HG03571 (cell line): ENCODE data around the gene GRK5.
"Not testable (repeated sequence)": the region's sequence is repeated elsewhere in the genome, so short reads cannot be mapped to it uniquely, and the experiment has no call there.

Source experiments
- ATAC-seq: cut with Tn5 transposase; IDR thresholded peaks from one replicate; pipeline ENCODE4 v1.9.1; 2021; ENCODE audit not compliant: unreplicated experiment

Gene GRK5

DNA sequence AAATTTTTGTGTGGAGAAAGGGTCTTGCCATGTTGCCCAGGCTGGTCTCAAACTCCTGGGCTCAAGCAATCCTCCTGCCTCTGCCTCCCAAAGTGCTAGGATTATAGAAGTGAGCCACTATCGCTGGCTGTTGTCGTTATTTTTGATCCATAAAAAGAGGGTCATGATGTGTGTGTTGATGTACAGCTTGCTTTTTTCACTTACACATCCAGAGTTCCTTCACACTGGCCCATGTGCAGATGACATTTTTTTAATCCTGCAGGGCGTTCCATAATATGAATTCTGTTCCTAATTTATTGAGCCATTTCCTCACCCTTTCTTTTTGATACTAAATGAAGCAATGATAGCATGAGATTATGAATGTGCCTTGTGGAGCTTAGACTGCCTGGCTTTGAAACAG is 40.8 kb downstream of the GRK5 start:
- ATAC-seq, result no peak

DNA sequence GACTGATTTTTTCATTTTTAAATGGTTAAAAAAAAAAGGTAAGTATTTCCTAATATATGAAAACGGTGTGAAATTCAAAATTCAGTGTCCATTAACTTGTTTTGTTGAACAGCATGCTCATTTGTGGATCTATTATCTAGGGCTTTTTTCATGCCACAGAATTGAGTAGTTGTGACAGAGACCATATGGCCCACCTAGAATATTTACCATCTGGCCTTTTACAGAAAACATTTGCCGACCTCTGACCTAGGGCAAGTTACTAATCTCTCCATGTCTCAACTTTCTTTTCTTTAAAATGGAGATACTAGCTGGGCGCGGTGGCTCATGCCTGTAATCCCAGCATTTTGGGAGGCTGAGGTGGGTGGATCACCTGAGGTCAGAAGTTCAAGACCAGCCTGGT is 41.3 kb downstream of the GRK5 start:
- ATAC-seq, result no peak

DNA sequence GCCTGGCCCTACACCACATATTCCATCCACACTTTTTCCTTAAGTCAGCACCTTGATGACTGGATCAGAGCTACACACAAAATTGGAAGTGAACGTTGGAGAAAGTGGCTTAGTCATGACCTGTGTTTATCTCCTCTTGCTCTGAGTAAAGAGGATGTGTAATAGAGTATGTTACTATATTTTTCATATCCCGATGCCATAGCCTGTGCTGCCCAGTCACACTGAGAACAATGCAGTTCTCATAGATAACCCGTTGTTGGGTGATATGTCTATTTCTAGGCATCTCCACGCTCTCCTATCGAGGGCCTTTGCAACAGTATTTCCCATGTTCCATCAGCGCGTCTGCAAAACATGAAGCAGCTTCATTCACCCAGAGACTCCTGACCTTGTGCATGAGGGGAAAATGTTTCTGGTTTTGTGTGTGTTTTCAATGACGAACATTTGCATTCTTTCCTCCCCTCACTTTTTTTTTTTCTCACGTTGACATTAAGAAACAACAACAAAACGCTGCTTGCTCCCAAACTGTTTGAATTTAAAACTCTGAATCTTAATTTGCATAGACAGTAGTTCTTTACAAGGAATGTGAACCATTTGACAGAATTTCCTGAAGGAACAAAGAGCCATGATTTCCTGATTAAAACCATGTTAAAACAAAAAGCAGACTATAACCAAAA is 43.4 kb downstream of the GRK5 start:
- no peak for ATAC-seq

DNA sequence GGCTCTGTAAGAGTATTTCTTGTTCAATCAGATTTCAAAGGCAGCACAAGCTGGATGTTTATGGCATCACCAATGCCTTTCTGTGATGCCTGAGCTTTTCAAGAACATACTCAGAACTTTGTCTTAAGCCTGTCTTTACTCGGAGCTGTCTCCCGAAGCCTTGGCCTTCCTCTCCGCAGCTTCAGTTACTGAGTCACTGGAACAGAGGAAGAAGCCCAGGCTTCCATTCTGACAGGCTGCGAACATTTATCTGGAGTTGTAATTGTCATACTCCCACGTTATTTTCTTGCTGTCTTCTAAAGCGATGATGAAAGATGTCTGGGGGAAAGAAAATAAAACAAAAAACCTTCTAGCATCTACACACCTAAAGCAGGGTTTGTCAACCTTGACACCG is 43.9 kb downstream of the GRK5 start:
- no peak for ATAC-seq

DNA sequence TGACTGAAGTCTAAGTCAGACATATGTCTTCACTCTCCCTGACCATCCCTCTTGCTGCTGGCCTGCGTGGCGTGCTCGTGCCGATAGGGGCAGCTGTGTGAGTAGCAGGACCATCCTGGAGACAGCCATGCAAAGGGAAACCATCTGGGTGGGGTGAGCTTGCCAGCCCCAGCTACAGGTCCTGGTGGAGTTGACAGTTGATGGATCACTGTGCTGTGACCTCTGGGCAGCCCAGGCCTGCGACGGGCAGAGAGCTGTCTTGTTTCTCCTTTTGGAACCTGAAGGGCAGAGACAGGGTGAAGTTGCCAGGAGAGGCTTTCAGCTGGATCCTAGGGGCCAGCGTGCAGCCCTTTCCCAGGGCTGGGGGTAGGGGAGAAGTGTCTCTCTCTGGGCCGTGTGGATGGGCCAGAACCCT is 44.7 kb downstream of the GRK5 start:
- ATAC-seq, result no peak

DNA sequence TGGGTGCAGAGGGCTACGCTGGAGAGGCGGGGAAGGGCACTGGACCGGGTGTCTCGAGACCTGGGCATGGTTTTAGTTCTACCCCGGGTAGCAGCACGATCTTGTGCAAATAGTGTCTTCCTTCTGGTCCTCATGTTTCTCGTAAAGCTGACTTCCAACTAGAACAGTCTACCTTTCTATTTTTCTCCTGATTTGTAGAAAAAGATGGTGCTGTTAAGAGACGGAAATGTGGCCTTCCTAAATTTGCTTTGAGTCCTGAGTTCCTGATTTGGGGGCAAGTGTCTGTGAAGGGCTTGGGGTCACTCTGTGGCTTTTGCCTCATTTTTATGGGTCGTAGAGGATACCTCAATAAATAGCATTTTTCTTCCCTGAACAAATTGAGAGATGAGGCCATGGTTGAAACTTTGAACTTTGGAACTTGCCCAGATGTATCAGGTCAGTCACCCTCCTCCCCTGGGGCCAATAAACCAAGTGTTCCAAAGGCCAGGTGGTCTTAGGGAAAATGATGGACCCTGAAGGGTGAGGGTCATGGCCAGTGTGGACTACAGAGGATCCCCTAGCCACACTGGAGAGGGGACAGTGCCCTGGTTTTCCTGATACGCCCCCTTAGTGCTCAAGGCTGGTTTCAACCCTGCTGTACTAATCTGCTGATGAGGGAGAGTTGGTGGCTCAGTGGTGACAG is 45.2 kb downstream of the GRK5 start:
- no peak for ATAC-seq

DNA sequence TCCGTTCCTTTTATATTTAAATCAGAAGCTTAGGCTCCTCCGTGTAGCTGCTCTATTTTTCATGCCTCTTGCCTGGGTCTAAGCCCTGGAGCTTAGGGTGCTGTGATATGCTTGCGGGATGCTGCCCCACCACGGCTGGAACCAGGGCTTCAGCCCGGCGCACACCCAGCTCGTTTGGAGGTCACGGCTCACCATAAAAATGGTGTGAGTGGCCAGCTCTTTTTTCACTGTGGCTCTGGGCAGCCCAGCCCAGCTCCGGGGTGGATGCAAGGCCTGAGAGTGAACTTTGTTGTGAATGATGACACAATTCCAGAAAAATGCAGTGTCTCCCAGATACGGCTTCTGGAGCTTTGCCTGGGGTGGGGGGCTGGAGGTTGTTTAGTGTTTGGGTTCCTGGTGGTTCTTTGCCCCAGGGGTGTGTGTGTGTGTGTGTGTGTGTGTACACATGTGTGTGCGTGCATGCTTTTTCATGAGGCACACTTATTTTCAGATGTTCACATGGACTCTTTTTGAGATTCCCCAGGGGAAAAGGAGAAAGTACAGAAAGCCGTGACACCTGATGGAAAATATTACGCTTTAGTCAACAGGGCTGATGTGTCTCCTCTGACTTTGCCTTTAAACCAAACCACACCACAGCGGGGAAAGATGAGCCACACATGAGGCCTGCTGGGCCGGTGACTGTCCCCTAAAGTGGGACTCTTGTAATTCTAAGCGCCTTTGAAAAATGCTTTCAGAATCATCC is 46.2 kb downstream of the GRK5 start:
- ATAC-seq, result no peak

DNA sequence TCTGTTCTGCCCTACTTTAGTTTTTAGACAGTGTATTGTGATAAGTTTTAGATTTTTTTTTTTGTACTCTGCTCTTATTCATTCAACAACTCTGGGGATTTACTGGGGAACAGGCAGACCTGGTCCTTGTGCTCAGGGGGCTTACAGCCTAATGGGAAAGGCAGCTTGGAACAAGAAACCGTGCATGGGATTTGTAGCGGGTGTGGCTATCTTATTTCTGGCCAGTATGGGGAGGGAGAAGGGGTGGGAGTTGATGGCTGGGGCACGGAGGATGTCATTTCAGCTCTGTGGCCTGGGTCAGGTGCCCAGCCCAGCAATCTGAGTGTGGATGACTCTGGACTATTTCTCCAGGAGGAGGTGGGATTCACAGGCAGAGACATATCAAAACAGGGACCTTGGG is 47.0 kb downstream of the GRK5 start:
- ATAC-seq, result no peak

DNA sequence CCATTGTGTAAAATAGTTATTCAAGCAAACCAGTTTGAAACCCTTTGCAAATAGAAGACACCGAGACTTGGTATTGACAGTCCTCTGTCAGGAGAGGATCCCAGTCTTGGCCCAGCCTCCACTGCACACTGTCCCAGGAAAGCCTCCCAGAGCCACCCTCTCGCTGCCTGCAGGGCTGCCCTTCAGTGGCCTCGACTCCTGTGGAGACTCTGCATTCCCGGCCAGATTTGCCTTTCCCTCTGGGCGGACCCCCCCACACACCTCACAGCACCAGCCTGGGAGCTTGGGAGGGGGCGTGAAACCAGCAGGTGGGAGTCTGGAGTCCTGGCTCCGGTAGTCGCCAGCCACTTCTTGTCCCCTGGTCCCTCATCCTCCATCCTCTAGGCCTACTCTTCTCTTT is 48.7 kb downstream of the GRK5 start:
- no peak for ATAC-seq

DNA sequence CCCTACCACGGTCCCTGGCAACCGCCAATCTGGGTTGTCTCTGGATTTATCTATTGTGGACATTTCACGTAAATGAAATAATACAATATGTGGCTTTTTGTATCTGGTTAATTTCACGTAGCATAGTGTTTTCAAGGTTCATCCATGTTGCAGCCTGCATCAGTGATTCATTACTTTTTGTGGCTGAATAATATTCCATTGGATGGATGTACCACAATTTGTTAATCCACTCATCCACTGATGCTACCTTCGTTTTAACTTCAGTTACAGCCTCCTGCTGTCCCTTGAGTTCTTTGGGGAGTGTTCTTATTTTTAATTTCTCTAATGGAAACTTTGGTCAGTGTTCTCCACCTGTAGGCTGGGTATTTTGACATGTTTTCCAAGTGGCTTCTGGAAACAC is 49.5 kb downstream of the GRK5 start:
- ATAC-seq, result no peak

DNA sequence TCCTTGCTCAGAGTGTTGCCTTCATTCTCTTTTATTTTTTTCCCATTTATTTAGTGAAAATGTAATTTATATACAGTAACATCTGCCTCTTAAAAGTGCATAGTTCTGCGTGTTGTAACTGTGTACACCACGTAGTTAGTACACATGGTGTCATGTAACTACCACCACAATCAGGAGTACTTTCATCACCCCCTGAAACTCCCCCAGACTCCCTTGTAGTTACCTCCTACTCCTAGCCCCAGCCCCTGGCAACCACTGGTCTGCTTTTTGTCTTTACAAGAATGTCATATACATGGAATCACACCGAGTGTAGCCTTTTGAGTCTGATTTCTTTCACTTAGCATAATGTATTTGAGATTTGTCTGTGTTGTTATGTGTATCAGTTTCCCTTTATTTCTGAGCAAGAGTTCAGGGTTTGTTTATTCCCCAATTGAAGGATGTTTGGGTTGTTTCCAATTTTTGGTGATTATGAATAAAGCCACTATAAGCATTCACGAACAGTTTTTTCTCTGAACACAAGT is 50.6 kb downstream of the GRK5 start:
- no peak for ATAC-seq

DNA sequence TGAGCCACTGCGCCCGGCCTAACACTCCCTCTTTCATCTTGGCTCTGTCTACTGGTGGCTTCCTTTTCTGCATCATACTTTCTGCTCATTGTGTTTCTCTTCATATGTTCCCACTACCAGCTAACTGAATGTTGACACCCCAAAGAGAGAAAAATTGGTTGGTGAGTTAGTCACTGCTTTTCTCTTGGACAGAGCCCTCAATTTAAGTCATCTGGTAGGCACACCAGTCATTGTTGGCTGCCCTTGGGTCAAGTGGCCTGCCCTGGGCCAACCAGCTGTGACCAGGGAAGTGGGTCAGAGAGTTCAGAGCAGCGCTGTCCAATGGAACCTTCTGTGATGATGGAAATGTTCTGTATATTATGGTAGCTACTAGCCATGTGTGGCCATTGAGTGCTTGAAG is 52.0 kb downstream of the GRK5 start:
- no peak for ATAC-seq

DNA sequence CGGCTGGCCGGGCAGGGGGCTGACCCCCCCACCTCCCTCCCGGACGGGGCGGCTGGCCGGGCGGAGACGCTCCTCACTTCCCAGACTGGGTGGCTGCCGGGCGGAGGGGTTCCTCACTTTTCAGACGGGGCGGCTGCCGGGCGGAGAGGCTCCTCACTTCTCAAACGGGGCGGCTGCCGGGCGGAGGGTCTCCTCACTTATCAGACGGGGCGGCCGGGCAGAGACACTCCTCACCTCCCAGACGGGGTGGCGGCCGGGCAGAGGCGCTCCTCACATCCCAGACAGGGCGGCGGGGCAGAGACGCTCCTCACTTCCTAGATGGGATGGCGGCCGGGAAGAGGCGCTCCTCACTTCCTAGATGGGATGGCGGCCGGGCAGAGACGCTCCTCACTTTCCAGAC is 53.6 kb downstream of the GRK5 start:
- ATAC-seq, result not testable (repeated sequence)

DNA sequence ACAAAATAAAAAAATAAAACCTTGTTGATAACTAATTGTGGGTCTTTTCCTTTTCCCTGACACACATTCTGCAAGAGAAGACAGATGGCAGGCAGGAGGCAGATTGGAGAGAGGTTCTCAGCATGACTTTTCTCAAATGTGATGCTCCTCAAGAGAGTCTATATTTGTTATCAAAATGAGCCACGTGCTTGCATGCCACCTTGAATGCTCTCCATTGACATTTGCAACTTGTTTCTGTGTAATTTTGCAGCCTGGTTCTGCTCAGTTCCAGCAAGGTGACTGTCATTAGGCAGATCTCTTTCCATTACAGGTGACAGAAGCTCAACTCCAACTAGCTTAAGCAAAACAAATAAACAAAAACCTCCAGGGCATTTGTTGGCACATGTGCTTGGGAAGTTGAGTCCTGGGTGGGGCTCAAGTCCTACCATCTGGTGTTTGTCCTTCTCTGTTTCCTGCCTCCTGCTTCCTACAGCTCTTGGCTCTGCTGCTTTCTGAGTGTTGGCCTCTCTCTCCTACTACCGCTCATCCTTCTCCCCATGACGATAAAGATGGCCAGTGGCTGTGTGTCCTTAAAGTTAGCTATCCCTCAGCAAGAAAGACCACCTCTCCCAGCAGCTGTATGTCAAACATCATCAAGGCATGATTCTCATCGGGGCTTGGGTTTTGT is 56.7 kb downstream of the GRK5 start:
- no peak for ATAC-seq

DNA sequence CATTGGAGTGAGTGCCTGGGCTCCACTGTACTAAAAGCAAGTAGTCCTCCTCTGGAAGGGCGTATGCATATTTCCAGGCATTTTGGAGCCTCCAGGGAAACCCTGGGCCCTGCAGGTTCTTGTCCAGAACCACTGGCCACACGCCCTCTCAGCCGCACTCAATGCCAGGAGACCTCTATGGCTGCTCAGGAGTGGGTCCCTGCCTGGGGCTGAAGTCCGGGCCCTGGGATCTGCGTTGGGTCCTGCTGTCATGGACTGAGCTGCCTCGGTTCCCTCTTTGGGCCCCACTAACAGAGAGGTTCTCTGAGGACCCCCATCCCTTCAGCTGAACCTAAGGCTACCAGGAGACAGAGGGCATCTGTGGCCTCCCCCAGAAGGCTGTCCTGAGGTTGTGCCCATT is 58.3 kb downstream of the GRK5 start:
- no peak for ATAC-seq

DNA sequence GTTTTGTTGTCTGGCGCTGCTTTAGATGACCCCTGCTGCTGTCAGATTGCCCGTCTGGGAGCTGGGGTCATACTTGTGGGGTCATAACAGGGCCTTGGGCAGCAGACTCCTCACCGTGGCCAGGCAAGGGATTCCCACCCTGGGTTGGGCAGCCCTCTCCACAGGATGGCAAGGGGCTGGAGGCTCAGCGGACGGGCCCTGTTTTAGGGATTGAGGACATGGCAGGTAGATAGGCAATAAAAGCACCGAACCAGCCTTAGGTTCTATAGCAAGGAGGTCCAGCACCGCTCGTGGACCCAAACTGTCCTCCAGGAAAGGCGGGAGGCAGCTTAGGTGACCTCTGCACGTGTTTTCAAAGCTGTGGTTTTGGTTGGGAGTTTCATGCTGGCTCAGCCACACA is 60.0 kb downstream of the GRK5 start:
- no peak for ATAC-seq

DNA sequence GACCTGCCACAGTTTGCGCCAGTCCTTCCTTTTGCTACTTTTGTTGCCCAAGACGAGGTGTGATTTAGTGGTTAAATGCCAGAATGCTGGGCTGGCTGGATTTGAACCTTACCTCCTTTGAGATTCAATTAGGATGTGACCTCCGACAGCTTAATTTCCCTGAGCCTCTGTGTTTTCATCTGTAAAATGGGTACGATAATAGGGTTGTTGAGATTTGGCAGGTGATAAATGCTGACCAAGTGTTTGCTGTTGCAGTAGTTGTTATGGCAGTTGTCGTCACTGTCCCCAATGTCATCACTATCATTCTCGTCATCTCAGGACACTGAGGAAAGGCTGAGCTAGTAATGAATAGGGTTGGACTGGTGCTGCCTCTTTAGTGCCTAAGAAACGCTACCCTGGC is 61.1 kb downstream of the GRK5 start:
- ATAC-seq, result no peak

DNA sequence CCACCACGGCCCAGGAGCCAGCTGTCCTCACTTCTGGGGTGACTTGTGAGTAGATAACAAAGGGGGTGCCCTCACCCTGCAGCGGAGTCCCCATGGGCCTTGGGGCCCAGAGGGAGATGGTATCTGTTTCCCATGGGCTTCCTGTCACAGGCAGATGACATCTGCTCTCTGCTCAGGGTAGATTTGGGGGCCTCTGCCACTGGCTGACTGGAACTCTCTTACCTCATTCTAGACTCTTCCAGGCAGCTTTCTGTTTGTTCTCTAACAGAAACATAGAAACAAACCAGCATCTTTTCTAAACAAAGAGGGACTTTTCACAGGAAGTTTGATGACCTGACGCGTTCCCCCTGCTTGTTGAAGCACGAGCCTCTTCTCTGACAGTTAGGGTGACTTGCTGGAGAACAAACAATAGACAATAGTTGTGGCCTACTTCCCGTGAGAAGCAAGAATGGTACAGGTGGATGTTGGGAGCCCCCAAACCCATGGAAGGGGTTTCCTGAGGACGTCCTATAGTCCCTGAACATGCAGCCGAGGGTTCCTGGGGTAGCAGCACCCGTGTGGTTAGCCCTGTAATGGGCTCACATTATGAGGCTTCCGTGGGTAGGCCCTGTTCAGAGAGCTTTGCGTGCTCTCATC is 61.6 kb downstream of the GRK5 start:
- peak; percentile 75 for ATAC-seq

DNA sequence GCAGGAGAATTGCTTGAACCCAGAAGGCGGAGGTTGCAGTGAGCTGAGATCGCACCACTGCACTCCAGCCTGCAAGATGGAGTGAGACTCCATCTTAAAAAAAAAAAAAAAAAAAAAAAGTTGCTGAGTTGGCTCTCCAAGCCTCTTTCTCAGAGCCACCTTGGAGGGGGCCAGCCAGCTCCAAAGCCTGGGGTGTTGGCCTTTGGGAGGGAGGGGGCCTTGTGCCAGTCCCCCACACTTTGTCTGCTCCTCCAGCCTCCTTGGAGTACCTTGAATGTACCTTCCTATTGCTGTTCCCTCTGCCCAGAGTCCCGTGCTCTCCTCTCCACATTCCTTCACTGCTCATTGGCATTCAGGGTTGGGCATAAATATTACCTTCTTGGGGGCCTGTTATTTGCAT is 62.4 kb downstream of the GRK5 start:
- no peak for ATAC-seq

DNA sequence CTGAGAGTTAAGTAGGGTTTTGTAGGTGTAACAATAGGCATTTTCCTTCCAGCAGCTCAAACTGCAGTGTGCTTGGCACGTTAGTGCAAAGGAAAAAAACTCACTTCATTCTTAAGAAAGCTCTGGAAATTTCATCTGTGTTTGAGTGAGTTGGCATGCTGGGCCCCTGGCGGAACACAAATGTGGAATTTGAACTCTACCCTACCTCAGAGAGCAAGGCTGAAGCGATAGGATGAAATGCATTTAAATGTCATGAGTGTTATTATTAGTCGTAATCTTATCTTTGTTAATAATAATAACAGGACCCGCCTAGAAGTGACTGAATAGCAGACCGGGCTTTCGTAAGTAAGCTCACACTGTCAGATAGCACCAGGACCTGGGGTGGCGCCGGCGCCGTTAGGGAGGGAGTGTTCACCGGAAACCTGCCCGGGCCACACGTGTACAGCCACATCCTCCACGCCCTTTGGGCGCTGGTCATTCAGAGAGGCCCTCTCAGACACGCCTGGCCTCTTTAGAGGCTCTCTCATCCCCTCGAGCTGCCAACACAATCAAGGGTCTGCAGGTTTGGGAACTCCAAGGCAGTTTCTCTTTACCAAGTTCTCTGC is 63.5 kb downstream of the GRK5 start:
- peak; percentile 48 for ATAC-seq

DNA sequence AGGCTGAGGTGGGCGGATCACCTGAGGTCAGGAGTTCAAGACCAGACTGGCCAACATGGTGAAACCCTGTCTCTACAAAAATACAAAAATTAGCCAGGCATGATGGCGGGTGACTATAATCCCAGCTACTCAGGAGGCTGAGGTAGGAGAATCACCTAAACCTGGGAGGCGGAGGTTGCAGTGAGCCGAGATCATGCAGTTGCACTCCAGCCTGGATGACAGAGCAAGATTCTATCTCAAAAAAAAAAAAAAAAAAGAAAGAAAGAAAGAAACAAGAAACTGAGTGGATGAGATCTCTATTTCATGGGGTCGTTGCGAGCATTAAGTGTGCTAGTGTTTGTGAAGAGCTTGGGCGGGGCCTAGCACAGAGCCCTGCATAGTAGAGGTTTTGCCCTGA is 65.0 kb downstream of the GRK5 start:
- ATAC-seq, result not testable (repeated sequence)
